ENCODE measurements around the gene ALDH7A1. TPM values are rescaled to one million over a fixed set of nuclear protein-coding genes. Genes with fewer than 3 reads are reported as not detected.

ALDH7A1 gene
- total RNA-seq, 3 donors from 2014 or later = 39.4 to 46.1 (median 41.6) TPM

- Histone ChIP-seq H3K9me3 (no peaks in the 10 kb centered on the region), H3K36me3 (ENCODE audit: low read depth) (no peaks in the 10 kb centered on the region), H3K4me3 (no peak overlapping the region), H3K4me1 (ENCODE audit: low read depth) (no peaks in the 10 kb centered on the region)
- DNase-seq = no peak
- no peak for TF ChIP-seq CTCF (IDR thresholded peaks at IDR 0.05)
- intact Hi-C loops (cut with DNase I, micrococcal nuclease) = no loop called here
- no peak for ATAC-seq
Observed at GRCh38 chr5:126513302-126513701, 81.7 kb downstream of the ALDH7A1 start.

- H3K9me3 ChIP-seq = no peaks in the 10 kb centered on the region
- DNase-seq (no peak), ATAC-seq (no peak)
- no peak overlapping the region for H3K4me3 ChIP-seq
- no peaks in the 10 kb centered on the region for H3K4me1 ChIP-seq (ENCODE audit: low read depth)
- no peak for TF ChIP-seq CTCF (IDR thresholded peaks at IDR 0.05)
- no peaks in the 10 kb centered on the region for H3K36me3 ChIP-seq (ENCODE audit: low read depth)
- intact Hi-C loops (cut with DNase I, micrococcal nuclease) = no loop called here
Observed at GRCh38 chr5:126512451-126512850, 82.6 kb downstream of the ALDH7A1 start.

- no peaks in the 10 kb centered on the region for H3K9me3 ChIP-seq
- H3K36me3 ChIP-seq (ENCODE audit: low read depth) = no peaks in the 10 kb centered on the region
- DNase-seq (no peak), ATAC-seq (no peak)
- H3K4me1 ChIP-seq (ENCODE audit: low read depth) = no peaks in the 10 kb centered on the region
- intact Hi-C loops (cut with DNase I, micrococcal nuclease) = no loop called here
- no peak overlapping the region for H3K4me3 ChIP-seq
- no peak for TF ChIP-seq CTCF (IDR thresholded peaks at IDR 0.05)
Observed at GRCh38 chr5:126511961-126512360, 83.1 kb downstream of the ALDH7A1 start.

GRCh38 chr5:126509339-126509738 is 85.7 kb downstream of the ALDH7A1 start:
- no peak for ATAC-seq
- Histone ChIP-seq H3K9me3 (no peaks in the 10 kb centered on the region), H3K36me3 (ENCODE audit: low read depth) (no peaks in the 10 kb centered on the region), H3K4me1 (ENCODE audit: low read depth) (no peaks in the 10 kb centered on the region), H3K4me3 (no peak overlapping the region)
- DNase-seq = no peak
- intact Hi-C loops (cut with DNase I, micrococcal nuclease) = no loop called here
- TF ChIP-seq CTCF (IDR thresholded peaks at IDR 0.05) = no peak

- H3K36me3 ChIP-seq (ENCODE audit: low read depth) = no peaks in the 10 kb centered on the region
- peak; percentile 82 for ATAC-seq
- TF ChIP-seq CTCF (IDR thresholded peaks at IDR 0.05) = no peak
- intact Hi-C loops (cut with DNase I, micrococcal nuclease) = no loop called here
- no peak for DNase-seq
- H3K9me3 ChIP-seq = no peaks in the 10 kb centered on the region
- no peaks in the 10 kb centered on the region for H3K4me1 ChIP-seq (ENCODE audit: low read depth)
- no peak overlapping the region for H3K4me3 ChIP-seq
Observed at GRCh38 chr5:126508962-126509279, 86.1 kb downstream of the ALDH7A1 start.

GRCh38 chr5:126508251-126508961 is 86.6 kb downstream of the ALDH7A1 start:
- intact Hi-C loops (cut with DNase I, micrococcal nuclease) = no loop called here
- TF ChIP-seq CTCF (IDR thresholded peaks at IDR 0.05) = no peak
- no peaks in the 10 kb centered on the region for H3K36me3 ChIP-seq (ENCODE audit: low read depth)
- ATAC-seq (no peak), DNase-seq (no peak)
- H3K4me3 ChIP-seq = no peak overlapping the region
- H3K9me3 ChIP-seq = no peaks in the 10 kb centered on the region
- H3K4me1 ChIP-seq (ENCODE audit: low read depth) = peaks cover 4% of the 10 kb centered on the region

All from mucosa of descending colon (tissue), 3 donors.